HG02884 (cell line): Measurements from ENCODE around the gene KCNA3.

ENCODE experiments used
- ATAC-seq: cut with Tn5 transposase; IDR thresholded peaks from one replicate; pipeline ENCODE4 v1.9.1; 2021; ENCODE audit warnings: mild to moderate bottlenecking, moderate library complexity; ENCODE audit not compliant: unreplicated experiment

The KCNA3 gene

GRCh38 chr1:110674337-110675059, at the start of gene KCNA3:
TSS of gene KCNA3 (minus strand) at chr1:110674940. CDS start at chr1:110674809, 131 bp downstream.
- ATAC-seq, result no peak

GRCh38 chr1:110722807-110723206, 48.1 kb upstream of the KCNA3 start:
- no peak for ATAC-seq

GRCh38 chr1:110719908-110720307, 45.2 kb upstream of the KCNA3 start:
- ATAC-seq, result no peak

GRCh38 chr1:110718452-110718851, 43.7 kb upstream of the KCNA3 start:
- ATAC-seq, result no peak

GRCh38 chr1:110717179-110717578, 42.4 kb upstream of the KCNA3 start:
- no peak for ATAC-seq

GRCh38 chr1:110714374-110714995, 39.7 kb upstream of the KCNA3 start:
- no peak for ATAC-seq

- ATAC-seq, result no peak
Measured at GRCh38 chr1:110713221-110713620, 38.5 kb upstream of the KCNA3 start.

- no peak for ATAC-seq
Measured at GRCh38 chr1:110710314-110710713, 35.6 kb upstream of the KCNA3 start.

DNA sequence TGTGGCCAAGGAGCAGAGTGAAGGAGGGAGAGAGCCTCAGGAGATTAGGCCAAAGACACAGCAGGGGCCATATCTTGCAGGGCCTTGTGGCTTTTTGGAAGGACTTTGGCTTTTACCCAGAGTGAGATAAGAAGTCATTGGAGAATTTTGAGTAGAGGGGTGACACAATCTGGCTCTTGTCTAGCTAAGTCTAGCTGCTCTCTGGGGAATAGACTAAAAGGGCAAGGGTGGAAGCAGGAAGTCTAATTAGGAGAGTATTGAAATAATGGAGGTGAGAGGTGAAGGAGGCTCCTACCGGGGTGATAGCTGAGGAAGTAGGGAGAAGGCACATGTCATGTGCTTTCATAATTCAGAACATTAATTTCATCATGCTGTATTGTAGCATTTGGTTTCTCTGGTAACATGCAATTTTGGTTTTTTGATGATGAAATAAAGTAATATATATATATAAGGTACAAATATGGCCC, 34.3 kb upstream of the KCNA3 start:
- ATAC-seq, result no peak

GRCh38 chr1:110707232-110707631, 32.5 kb upstream of the KCNA3 start:
- ATAC-seq, result no peak

GRCh38 chr1:110706621-110707020, 31.9 kb upstream of the KCNA3 start:
- ATAC-seq, result no peak

GRCh38 chr1:110702260-110702659, 27.5 kb upstream of the KCNA3 start:
- ATAC-seq, result no peak

DNA sequence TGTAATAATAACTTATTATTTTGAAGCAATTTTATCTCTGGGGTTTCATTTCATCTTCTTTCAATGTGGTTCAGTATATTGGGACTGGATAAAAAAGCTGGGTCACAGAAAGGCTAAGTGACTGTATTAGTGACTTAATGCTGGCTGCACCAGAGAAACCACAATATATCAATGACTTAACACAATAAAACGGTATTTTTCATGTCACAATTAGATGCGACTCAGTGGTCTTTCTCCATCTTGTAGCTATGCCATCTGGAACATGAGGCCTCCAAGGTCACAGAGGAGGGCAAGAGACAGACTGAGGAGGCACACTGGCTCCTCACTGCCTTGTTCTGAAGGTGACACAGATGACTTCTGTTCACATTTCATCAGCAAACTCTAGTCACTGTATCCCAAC, 26.0 kb upstream of the KCNA3 start:
- no peak for ATAC-seq

GRCh38 chr1:110697606-110698005, 22.9 kb upstream of the KCNA3 start:
- no peak for ATAC-seq

DNA sequence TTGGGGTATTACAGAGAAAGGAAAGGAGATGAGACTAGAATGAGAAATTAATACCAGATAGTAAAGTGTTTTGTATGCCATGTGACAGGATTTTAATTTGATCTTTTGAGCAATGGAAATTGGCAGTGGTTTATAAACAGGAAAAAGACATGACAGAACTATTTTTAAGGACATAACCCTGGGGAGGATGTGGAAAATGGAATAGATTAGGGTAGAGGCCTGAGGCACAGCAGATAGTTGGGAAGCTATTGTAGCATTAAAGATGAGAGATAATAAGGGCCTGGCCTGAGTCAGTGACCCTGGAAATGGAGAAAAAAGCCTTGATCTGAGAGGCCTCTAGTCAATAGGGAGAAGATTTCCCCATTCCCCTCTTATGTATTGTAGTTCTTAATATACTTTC, 22.1 kb upstream of the KCNA3 start:
- no peak for ATAC-seq

- no peak for ATAC-seq
Measured at GRCh38 chr1:110690709-110691365, 16.1 kb upstream of the KCNA3 start.

DNA sequence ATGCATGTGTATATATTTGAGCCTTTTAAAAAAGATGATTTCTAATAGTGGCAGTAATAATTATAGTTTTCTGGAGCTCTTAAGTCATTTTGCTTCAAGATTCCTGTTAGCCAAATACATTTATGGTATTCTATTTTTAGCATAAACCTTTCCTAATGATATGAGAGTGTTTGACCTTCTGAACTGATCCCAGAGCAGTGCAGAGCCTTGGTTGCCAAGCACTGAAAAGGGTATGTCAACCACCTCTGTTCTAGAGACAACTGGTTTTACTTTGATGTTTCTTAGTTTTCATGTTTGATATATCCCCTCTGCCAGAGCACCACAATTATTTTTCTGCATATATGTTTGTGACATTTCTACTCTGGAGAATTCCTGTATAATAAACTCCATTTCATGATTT, 15.1 kb upstream of the KCNA3 start:
- no peak for ATAC-seq

DNA sequence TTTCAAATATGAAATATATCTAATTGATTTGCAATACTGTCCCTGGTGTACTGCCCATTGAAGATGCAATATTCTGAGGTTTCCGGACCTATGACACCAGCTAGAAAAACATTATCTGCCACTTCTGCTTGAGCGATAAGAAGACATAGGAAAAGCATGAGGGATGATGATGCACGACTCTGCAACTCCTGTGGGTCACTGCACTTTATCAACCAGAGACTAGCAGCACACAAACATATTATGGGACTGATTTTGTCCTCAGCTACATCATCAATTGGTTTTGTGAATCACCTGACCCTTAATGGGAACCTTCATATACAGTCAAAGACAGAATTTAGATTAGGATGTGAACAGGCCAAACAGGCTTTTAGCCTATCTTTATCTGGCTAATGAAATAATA, 13.8 kb upstream of the KCNA3 start:
- ATAC-seq, result no peak

DNA sequence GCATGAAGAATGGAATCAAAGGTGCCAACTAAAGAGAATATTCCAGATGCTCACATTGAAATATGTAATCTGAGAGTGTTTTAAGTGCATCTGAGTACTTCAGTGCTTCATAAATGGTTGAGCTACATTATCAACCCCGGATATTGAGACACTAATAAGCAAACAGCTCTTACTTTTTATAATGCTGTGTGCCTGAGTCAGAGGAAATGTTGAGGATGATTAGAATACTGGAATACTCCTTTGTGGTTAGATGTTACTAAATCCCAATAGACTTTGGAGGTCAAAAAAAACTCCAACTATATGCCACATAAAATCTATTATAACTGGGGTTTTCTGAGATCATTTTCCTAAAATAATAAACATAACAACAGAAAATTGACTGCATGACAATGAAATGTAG, 12.5 kb upstream of the KCNA3 start:
- no peak for ATAC-seq

DNA sequence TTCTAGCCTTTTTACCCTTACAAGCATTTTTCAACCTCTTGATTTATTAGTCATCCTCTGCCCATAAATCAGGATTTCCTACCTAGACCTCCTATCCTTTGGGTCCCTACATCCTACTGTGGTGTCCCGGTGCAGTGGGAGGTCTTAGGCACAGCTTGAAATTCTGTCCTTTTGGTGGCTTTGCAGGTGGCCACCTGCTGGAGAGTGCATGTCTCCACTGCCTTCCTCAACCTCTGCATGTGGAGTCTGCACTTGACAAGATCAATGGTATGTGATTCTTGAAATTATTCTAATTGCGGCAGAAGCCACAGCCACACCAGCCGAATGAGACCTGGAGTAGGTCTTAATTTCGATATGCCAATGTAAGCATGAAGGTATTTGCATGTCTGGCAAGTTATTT, 11.4 kb upstream of the KCNA3 start:
- no peak for ATAC-seq

DNA sequence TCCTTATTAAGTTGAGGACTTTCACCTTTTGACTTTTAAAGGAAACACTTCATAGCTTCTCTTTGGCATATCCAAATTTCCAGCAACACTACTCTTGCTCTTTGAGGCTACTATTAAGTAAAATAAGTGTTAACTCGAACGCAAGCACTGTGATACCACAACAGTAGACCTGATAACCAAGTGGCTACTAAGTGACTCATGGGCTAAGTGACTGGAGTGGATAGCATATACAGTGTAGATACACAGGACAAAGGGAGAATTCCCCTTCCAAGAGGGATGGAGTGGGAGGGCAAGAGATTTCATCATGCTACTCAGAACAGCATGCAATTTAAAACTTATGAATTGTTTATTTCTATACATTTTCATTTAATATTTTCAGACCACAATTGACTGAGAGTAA, 9.8 kb upstream of the KCNA3 start:
- ATAC-seq, result no peak

GRCh38 chr1:110682898-110683297, 8.2 kb upstream of the KCNA3 start:
- no peak for ATAC-seq
